ENCODE results near the gene NATD1. TPM values are rescaled to one million over a fixed set of nuclear protein-coding genes. Genes with fewer than 3 reads are reported as not detected.

Gene NATD1
- total and polyA plus RNA-seq, 9 of the 15 experiments (the other 6 are each of a cell fraction or from before 2014, with no cell fraction given), result 0.24 to 5.4 (median 1.6) TPM

GRCh38 chr17:21284319-21285163 lies 31.3 kb upstream of the NATD1 start, which contains the start of gene MAP2K3 (continued):
- no peak for TF ChIP-seq EP400 (IDR thresholded peaks at IDR 0.05)
- peak; percentile 4; the same call in 1 of the 2 replicates for TF ChIP-seq CXXC5 (CRISPR knock-in tag; IDR thresholded peaks at IDR 0.05)
- TF ChIP-seq GTF3C2 (IDR thresholded peaks at IDR 0.05; ENCODE audit: borderline replicate concordance, extremely low read depth, insufficient read length), result no peak
- TF ChIP-seq KAT7 (CRISPR knock-in tag; IDR thresholded peaks at IDR 0.05; ENCODE audit: borderline replicate concordance), result no peak
- TF ChIP-seq CAMTA2 (CRISPR knock-in tag; conservative IDR thresholded peaks at IDR 0.05), result no peak
- TF ChIP-seq CEBPZ (IDR thresholded peaks at IDR 0.05; ENCODE audit: borderline replicate concordance, low read depth, low read length), result no peak
- TF ChIP-seq ZNF740 (CRISPR knock-in tag; IDR thresholded peaks at IDR 0.05), result no peak
- TF ChIP-seq ZNF740 (tag; IDR thresholded peaks at IDR 0.05), result no peak
- no peak for TF ChIP-seq ZNF444 (CRISPR knock-in tag; IDR thresholded peaks at IDR 0.05)
- TF ChIP-seq ZNF41 (CRISPR knock-in tag; conservative IDR thresholded peaks at IDR 0.05), result no peak
- TF ChIP-seq NONO (IDR thresholded peaks at IDR 0.05; ENCODE audit: low read depth in 2 of 2, low read length in 1 of 2), result no peak; a peak in 1 of 4 replicates
- no peak for TF ChIP-seq EZH2 (IDR thresholded peaks at IDR 0.05; ENCODE audit: borderline replicate concordance, low read depth, low read length)
- no peak for TF ChIP-seq SAFB2 (IDR thresholded peaks at IDR 0.05; ENCODE audit: borderline replicate concordance, low read depth, low read length, severe bottlenecking)
- TF ChIP-seq ZBTB2 (IDR thresholded peaks at IDR 0.05), result no peak
- TF ChIP-seq HDAC3 (IDR thresholded peaks at IDR 0.05; ENCODE audit: borderline replicate concordance, partially characterized antibody), result no peak
- no peak for TF ChIP-seq ZC3H11A (IDR thresholded peaks at IDR 0.05; ENCODE audit: low read depth, low read length)
- TF ChIP-seq POLR2AphosphoS5 (IDR thresholded peaks at IDR 0.05; ENCODE audit: control insufficient read depth, insufficient read depth, low read depth, low read length), result no peak
- TF ChIP-seq RBM39 (optimal IDR thresholded peaks at IDR 0.05; ENCODE audit: low read depth, low read length), result no peak

Data from K562 (cell line).